Nucleus accumbens (tissue), 56 donors: ENCODE measurements around the gene YTHDC2.
"Not testable (repeated sequence)": the region's sequence is repeated elsewhere in the genome, so short reads cannot be mapped to it uniquely, and the experiment has no call there.

Experiments
- DNase-seq, 56 donors: peaks; one replicate each; lab custom pipeline; 2025; lab: John Stamatoyannopoulos, UW

YTHDC2 gene

DNA sequence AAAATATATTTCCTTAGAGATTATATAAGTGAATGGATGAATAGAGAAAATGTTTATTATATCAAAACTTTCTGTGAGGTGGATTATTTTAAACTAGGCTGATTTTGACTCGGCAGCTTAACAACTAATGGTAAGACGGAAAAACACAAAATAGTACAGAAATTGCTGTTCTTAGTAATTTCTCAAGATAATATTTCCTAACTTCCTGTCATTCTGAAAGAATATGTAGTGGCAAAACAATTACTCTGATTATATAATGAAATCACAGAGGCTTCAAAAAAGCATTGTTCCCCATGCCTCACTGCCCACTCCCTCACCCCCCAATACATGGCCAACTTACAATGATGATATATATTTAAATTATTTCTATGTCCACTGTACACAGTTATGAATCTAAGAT, 85.4 kb downstream of the YTHDC2 start:
- no peak for DNase-seq

DNA sequence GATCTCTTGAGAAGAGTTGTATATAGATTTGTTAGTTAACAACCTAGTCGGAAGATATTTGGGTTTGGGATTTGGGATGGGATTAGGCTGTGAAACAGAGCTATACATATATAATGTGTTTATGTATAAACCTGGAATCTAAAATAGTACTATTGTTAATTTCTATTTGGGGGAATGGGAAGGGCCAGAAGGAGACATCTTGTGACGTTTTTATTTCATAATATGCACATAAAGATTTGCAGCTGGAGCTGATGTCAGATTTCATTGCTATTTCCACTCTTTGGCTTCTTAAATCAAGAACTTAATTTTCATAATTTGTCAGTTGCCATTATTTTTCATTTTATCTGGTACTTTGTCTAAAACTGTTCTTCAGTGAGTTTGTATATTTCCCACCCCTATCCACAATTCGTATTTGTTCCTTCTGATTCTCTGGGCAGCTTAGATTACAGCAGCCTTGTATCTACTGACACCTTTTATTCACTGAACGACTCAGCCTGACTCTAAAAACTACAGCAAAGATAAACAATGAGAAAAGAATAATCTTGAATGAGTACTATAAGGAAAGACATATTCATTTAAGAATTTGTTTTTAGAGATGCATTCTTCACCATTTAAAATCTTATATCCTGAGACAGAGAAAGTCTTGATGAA, 86.9 kb downstream of the YTHDC2 start:
- no peak for DNase-seq

- DNase-seq: peak in 1 of 56 donors; percentile 7
These were observed 87.9 kb downstream of the YTHDC2 start for GRCh38 chr5:113601423-113601822.

DNA sequence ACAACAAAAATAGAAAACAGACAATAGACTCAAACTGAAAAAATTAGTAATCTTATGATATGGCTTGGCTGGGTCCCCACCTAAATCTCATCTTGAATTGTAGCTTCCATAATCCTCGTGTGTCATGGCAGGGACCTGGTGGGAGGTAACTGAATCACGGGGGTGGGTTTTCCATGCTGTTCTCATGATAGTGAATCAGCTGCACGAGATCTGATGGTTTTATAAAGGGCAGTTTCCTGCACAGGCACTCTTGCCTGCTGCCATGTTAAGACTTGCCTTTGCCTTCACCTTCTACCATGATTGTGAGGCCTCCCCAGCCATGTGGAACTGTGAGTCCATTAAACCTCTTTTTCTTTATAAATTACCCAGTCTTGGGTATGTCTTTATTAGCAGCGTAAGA, 89.8 kb downstream of the YTHDC2 start:
- not testable (repeated sequence) for DNase-seq

DNA sequence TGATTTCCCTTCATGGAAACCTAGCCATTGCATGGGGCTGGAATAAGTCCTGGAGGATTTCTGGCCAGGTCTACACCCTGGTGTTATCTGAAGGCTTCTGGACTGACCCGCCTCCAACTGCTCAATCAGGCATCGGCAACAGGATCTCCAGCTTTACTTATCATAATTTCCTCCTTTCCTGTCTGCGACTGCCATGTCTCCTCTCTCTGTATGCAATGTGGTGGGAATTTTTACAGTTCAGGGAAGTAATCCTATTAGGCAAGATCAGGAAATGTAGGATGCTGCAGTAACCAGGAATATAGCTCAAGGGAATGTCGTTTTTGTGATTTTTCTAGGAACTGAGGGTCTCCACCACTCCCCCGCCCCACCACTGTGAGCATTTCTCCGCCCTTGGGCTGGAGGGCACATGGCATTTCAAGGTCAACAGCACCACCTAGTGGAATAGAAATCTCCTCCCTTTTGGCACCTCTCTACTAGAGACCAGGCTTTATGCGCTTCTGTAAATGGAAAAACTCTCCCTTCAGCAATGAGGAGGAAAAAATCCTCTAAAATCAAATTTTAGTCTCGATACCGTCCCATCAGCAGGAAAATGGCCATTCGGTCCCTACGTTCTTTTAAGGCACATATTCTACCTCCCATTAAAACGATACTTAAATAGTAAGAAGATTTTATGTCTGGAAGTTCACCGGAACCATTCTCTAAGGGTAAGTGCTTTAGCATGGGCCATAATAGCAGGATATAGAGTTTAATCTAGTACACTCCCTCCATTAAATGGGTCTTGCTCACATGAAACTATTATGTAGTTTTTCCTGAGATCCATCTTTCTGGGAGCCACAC, 93.0 kb downstream of the YTHDC2 start:
- peak in 42 of 56 donors; percentile 1 to 65 (median 26) for DNase-seq

DNA sequence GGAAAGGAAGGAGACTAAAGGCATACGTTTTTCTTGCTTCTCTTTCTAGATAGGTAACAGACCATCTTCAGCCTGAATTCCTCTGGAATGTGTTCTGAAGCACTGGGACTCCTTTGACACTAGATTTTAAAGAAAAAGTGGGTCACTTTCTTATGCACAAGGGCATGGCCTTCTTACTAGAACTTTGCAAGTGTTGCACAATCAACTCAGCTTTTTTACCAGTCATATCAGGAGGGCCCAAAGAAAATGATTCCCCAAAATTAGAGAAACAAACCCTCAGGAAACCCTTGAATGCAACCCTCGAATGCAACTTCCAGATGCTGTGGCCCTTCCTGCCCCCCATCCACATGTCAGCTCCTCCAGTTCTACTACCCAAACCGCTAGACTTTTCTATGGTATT, 93.9 kb downstream of the YTHDC2 start:
- no peak for DNase-seq

DNA sequence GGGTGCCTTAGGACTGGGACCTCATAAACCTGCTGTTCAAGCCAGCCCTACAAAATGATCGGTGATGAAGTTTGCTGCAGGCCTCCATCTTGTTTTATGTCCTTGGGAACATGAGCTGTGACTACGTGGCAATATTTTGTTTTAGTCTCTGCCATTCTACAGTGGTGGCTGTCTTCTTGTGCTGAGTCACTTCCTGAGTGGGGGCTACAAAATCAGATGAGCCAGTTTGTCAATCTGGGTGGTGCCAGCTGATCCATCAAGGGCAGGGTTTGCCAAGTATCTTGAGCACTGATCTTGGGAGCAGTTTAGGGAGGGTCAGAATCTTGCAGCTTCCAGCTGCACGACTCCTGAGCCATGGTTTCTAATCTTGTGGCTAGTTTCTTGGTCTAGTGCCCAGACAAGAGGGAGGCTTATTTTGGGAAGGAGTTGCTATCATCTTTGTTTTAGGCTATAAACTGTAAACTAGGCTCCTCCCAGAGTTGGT, 94.7 kb downstream of the YTHDC2 start:
- DNase-seq: no peak

GRCh38 chr5:113612060-113612496, 98.6 kb downstream of the YTHDC2 start:
- no peak for DNase-seq

DNA sequence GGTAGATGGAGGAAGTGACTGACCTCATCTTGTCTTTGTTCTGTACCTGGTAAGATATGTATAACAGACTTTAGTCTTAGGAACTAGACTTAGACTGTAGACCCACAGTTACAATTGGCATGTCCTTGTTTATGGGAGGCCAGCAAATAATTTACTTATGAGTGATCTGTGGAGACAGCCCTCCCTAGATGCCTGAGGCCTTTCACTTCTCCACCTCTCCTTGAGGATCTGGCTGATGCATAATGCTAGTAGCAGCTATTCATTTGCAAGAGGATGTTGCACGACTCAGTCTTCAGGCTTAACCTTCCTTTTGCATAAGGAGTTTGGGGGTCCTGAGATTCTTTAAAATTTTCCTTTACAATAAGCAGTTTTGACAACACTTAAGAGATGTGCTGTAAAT, 100.7 kb downstream of the YTHDC2 start:
- no peak for DNase-seq

GRCh38 chr5:113615708-113616107, 102.2 kb downstream of the YTHDC2 start:
- no peak for DNase-seq

- DNase-seq: no peak
These were observed 103.8 kb downstream of the YTHDC2 start for GRCh38 chr5:113617191-113617796.

GRCh38 chr5:113632996-113633395, 119.5 kb downstream of the YTHDC2 start:
- no peak for DNase-seq

GRCh38 chr5:113634957-113635356, 121.5 kb downstream of the YTHDC2 start:
- no peak for DNase-seq

DNA sequence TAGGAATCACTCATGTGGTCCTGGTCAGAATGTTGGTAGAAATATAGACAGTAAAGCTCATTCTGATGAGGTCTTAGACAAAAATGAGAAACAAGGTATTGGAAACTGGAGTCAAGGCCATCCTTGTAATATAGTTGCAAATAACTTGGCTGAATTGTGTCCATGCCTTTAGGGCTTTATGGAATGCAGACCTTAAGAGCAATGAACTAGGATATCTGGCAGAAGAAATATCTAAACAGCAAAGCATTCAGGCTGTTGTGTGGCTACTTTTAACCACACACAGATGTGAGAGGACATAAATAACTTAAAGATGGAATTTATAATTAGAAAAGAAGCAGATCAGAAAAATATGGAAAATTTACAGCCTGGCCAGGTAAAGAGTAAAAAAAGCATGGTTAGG, 128.2 kb downstream of the YTHDC2 start:
- no peak for DNase-seq
